ENCODE measurements around the gene EPHA10. TPM values are rescaled to one million over a fixed set of nuclear protein-coding genes. Genes with fewer than 3 reads are reported as not detected.
A peak's percentile ranks its signal among the peaks of the same experiment; 100 is the strongest.

Gene EPHA10
- total RNA-seq, 1 donor from 2014 or later, result 0.11 TPM

GRCh38 chr1:37697737-37698136, 67.2 kb downstream of the EPHA10 start:
- no peaks in the 10 kb centered on the region for H3K27me3 ChIP-seq
- peaks cover 0 to 4% of the 10 kb centered on the region in 2 donors for H3K36me3 ChIP-seq
- no peaks in the 10 kb centered on the region for H3K9me3 ChIP-seq
- no peak overlapping the region for H3K4me3 ChIP-seq
- no peak for DNase-seq (ENCODE audit: low spot score in 2 of 2)
- intact Hi-C loops (cut with DNase I), result loop anchor here (10.0 kb wide), 1 partner anchor 1613 kb away; the partner anchor contains the start of genes ADPRS and TEKT2
- H3K27ac ChIP-seq, result no peak overlapping the region
- TF ChIP-seq CTCF (IDR thresholded peaks at IDR 0.05), result no peak
- peaks cover 0 to 3% of the 10 kb centered on the region in 2 donors for H3K4me1 ChIP-seq

- Histone ChIP-seq H3K27me3 (no peaks in the 10 kb centered on the region), H3K4me3 (no peak overlapping the region), H3K36me3 (peaks cover 0 to 4% of the 10 kb centered on the region in 2 donors), H3K9me3 (no peaks in the 10 kb centered on the region), H3K4me1 (peaks cover 0 to 5% of the 10 kb centered on the region in 2 donors), H3K27ac (no peak overlapping the region)
- no peak for DNase-seq (ENCODE audit: low spot score in 2 of 2)
- intact Hi-C loops (cut with DNase I), result loop anchor here (10.0 kb wide), 1 partner anchor 1612 kb away; the partner anchor contains the start of genes ADPRS and TEKT2
- TF ChIP-seq CTCF (IDR thresholded peaks at IDR 0.05), result no peak
Measured at GRCh38 chr1:37697090-37697489, 67.8 kb downstream of the EPHA10 start.

GRCh38 chr1:37692834-37693175, 72.1 kb downstream of the EPHA10 start:
- Histone ChIP-seq H3K4me1 (peaks cover 13 to 22% of the 10 kb centered on the region in 2 donors), H3K36me3 (no peaks in the 10 kb centered on the region), H3K4me3 (peak overlapping the region; percentile 72 to 80), H3K27ac (no peak overlapping the region), H3K9me3 (no peaks in the 10 kb centered on the region), H3K27me3 (no peaks in the 10 kb centered on the region)
- intact Hi-C loops (cut with DNase I), result loop anchor here (1.0 to 10.0 kb wide), 8 partner anchors 115 to 1608 kb away; partner anchors contain the start of genes ADPRS, DNALI1, FHL3 and MEAF6
- no peak for TF ChIP-seq CTCF (IDR thresholded peaks at IDR 0.05)
- peak in 1 of 2 donors; percentile 68 for DNase-seq (ENCODE audit: low spot score in 2 of 2)

GRCh38 chr1:37692078-37692833, 72.7 kb downstream of the EPHA10 start, which contains the start of gene CDCA8:
CDCA8 (plus strand) TSS chr1:37692516; CDS start chr1:37692691, 175 bp downstream.
- Histone ChIP-seq H3K4me3 (peak within 1 kb of the TSS; percentile 72 to 80), H3K27me3 (no peaks in the 10 kb centered on the region), H3K36me3 (peaks cover 0 to 5% of the 10 kb centered on the region in 2 donors), H3K27ac (peak within 1 kb of the TSS; percentile 82 to 92), H3K9me3 (no peaks in the 10 kb centered on the region), H3K4me1 (peaks cover 13 to 22% of the 10 kb centered on the region in 2 donors)
- peak; percentile 36 to 61 (median 54) for TF ChIP-seq CTCF (IDR thresholded peaks at IDR 0.05)
- intact Hi-C loops (cut with DNase I), result loop anchor here (1.0 to 10.0 kb wide), 8 partner anchors 116 to 1607 kb away; partner anchors contain the start of genes ADPRS, DNALI1, FHL3 and MEAF6
- DNase-seq (ENCODE audit: low spot score in 2 of 2), result peak; percentile 93 to 99

- Histone ChIP-seq H3K27me3 (no peaks in the 10 kb centered on the region), H3K4me1 (peaks cover 13 to 22% of the 10 kb centered on the region in 2 donors), H3K36me3 (peaks cover 0 to 9% of the 10 kb centered on the region in 2 donors), H3K4me3 (peak overlapping the region; percentile 72 to 80), H3K9me3 (no peaks in the 10 kb centered on the region), H3K27ac (peak overlapping the region; percentile 82 to 92)
- no peak for TF ChIP-seq CTCF (IDR thresholded peaks at IDR 0.05)
- intact Hi-C loops (cut with DNase I), result loop anchor here (1.0 to 10.0 kb wide), 9 partner anchors 95 to 1607 kb away; partner anchors contain the start of genes ADPRS, DNALI1, FHL3 and MEAF6
- DNase-seq (ENCODE audit: low spot score in 2 of 2), result peak in 1 of 2 donors; percentile 75
Measured at GRCh38 chr1:37691497-37692077, 73.3 kb downstream of the EPHA10 start.
